HG03571 (cell line): ENCODE results near the gene BDKRB2.
"Not testable (repeated sequence)": the region's sequence is repeated elsewhere in the genome, so short reads cannot be mapped to it uniquely, and the experiment has no call there.

Experiments used
- ATAC-seq: cut with Tn5 transposase; IDR thresholded peaks from one replicate; pipeline ENCODE4 v1.9.1; 2021; ENCODE audit not compliant: unreplicated experiment

BDKRB2 gene

DNA sequence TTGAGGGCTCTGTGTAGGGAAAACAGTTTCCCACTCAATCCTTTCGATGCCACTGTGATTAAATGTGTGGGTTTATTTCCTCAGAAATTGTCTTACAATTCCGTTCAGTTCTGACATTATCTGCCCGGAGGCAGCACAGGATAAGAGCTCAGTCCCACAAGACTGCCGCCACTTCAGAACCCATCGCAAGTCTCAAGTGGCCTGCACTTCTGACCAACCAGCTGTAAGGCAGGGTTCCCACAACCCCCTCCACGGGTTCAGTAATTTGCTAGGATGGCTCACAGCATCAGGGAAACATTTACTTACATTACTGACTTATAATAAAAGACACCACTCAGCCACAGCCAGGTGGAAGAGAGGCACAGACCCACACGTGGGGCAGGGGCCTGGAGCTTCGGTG is 17.2 kb downstream of the BDKRB2 start:
- no peak for ATAC-seq

DNA sequence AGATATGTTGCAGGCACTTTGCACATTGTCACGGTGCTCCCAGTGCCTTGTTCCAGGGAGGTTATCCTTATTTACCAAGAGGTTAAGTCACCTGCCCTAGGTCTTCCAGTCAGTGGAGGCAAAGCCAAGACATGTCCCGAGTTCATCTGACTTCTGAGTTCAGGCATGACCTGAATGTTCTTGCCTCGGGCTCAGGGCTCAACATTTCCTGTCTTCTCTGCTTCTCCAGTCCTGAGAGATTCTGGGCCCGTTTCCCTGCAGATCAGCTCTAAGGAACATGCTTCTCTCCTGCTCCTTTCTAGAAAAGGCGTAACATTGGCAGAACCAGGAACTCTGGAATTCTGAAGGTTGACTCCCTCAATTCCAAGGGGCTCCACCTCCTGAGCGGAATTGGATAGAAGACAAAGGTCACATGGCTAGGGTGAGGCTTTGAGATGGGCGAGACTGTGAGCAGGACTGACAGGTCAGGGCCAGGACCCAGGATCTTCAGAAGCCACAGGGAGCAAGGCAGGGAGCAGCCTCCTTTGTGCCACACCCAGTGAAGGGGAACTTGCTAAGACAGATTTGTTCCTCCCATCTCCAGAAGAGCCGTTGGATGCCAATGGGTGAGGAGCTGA is 19.9 kb downstream of the BDKRB2 start:
- no peak for ATAC-seq

DNA sequence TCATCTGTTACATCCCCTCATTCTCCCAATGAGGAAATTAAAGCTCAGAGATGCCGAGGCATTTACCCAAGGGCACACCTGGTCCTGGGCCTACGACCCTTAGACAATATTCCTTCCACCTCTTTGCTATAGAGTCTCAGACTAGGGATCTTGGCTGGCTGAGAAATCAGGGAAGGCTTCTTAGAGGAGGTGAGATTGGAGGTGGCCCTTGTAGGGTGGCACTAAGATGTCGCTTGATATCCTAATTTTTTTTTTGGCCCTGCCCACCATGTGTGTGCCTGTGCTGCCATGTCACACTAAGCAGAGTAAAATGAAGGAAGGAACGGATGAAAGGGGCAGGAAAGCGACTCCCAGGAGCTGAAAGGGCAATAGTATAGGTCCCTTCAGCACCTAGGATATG is 20.6 kb downstream of the BDKRB2 start:
- ATAC-seq: no peak

DNA sequence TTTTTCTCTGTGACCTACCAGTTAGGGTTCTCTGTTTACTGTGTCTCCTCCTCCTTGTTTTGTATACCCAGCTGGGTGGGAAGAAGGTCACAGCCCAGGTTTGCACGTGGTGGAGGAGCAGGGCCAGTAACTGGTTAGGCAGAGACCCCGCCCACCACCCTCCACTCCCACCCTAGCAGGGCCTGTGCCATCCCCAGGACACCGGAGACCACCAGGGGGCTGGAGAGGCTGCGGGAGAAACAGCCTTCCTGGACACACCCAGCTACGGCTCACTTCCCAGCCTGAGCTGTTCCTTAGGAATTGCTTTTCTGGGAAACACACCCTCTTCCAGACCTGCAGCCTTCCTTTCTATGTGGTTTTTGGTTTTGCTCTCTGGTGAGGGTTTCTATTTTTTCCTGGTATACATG is 21.1 kb downstream of the BDKRB2 start:
- no peak for ATAC-seq

DNA sequence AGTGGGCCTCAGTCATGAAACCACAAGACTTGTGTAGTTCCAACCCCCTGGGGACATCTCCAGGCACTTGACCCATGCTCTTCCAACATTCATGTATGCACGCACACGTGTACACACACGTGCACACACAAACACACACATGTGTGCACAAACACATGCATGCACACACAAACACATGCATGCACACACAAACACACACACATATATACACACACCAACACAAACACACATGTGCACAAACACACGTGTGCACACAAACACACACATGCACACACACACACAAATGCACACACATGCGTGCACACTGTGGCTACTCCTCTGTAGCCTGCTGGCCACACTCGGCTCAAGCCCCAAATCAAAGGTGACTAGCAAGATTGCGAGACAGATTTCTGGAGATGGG is 22.8 kb downstream of the BDKRB2 start:
- no peak for ATAC-seq

DNA sequence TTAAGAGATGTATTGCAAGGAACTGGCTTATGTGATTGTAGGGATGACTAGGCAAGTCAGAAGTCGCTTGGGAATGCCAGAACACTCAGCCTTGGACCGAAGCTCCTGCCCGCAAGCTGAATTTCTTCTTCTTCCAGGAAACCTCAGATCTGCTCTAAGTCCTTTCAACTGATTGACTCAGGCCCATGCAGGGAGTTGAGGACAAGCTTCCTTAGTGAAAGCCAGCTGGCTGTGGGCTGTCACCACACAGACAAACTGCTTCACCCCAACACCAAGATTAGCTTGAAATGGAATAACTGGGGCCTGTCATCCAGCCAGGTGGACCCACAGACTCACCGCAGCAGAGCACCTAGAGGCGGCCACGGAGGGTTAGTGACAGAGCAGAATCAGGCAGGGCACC is 24.7 kb downstream of the BDKRB2 start:
- no peak for ATAC-seq

DNA sequence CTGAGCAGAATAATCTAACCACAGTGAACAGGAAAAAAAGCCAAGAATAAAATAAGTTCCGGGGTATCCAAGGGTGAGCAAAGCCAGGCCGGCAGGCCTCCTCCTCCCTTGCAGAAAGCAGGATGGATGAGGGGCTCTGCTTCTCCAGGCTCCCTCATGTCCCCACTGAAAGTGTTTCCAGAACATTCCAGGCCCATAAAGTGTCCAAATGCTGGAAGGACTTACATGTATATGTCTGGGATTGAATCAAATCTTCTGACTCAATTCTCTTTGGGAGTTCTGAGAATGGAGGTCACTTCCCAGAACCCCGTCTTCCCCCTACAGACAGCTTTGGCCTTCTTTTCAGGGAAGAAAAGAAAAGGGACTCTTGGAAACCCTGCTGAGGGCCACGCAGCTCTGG is 26.4 kb downstream of the BDKRB2 start:
- no peak for ATAC-seq

DNA sequence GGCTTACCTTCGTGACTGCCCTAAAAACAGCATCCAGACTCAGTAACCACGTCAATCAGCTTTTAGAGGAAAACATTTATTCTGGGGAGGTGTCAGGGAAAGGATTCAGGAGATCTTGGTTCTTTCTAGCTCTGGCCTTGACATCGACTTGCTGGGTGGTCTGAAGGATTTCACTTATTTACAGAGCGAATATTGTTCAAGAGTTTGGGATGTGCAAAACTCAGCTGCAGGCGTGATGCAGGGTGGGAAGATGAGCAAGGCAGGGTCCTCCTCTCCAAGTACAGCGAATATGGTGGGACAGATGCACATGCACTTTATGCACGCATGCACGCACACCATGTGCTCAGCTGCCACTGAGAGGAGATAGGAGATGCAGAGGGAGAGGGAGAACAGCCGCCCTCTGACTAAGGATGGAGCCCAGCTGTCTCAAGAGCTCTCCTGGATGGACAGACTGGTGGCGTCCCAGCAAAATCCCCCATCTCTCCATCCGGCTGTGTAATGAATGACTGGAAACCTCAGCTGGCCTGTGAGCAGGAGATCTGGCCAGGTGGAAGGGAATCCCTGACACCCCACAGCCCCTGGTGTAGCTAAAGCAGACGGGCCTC is 27.0 kb downstream of the BDKRB2 start:
- ATAC-seq: no peak

DNA sequence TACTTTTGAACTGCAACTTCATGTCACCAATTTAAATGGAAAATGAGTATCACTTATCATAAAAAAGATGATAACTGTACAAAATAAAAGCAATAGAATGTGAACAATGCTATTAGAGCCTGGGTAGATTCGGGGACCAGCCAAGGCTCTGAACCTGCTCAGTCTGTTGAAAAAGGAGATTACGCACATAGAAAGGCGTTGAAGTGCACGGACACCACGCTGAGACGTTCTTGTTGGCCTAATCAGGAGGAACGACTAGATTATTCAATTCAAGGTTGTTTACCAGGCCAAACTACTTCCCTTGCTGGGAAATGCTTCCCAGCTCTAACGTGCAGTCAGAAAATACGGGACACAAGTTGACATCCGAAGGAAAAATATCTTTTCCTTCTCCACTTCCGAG is 27.9 kb downstream of the BDKRB2 start:
- no peak for ATAC-seq

DNA sequence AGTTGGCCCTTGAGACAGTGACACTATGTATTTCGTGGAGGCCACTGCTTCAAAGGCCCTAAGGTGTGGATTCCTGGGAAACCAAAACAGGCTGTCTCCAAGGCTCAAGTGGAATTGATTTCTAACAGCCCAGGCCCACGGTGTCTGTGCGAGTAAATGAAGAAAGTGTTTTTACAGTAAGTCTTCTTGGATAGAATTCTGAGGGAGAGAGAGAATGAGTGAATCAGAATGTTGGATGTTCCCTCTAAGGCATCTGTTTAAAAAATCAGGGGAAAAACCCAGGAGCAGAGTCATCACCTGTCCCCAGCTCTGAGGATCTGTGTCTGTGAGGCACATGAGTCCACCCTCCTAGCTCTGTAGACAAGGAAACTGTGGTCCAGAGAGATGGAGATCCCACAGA is 29.0 kb downstream of the BDKRB2 start:
- no peak for ATAC-seq

DNA sequence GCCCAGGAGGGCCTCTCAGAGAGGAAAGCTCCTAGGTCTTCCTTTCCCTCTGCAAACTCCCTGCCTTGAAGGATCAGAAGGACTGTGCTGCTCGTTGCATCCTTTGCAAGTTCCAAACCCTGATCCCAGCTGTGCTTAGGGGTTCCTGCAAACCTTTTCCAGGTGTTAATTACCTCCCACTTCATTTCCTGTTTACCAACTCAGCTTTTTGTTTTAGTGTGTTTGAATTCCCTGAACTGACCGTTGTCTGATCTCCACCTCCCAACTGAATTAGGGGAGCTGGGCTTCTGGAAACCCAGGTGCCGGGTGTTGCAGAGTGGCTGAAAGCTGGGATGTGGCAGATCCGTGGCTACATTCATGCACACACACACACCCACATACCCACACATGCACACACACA is 30.8 kb downstream of the BDKRB2 start:
- ATAC-seq: no peak

DNA sequence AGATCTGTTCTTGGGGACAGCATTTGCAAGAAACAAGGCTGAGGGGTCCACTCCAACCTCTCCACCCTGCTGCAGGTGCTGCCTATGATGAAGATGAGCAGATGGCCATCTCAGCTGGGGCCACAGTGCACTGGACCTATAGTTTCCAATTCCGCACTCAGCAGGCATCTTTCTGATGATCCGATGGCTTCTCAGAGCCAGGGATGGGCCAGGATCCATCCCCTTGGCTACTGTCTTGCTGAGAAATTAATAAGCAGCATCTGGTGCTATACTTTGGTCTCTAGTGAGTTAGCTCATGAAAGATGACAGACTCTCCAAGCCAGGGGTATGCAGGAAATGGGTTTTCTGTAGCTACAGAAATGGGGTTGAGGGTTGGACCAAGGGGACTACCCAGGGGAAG is 33.0 kb downstream of the BDKRB2 start:
- no peak for ATAC-seq

DNA sequence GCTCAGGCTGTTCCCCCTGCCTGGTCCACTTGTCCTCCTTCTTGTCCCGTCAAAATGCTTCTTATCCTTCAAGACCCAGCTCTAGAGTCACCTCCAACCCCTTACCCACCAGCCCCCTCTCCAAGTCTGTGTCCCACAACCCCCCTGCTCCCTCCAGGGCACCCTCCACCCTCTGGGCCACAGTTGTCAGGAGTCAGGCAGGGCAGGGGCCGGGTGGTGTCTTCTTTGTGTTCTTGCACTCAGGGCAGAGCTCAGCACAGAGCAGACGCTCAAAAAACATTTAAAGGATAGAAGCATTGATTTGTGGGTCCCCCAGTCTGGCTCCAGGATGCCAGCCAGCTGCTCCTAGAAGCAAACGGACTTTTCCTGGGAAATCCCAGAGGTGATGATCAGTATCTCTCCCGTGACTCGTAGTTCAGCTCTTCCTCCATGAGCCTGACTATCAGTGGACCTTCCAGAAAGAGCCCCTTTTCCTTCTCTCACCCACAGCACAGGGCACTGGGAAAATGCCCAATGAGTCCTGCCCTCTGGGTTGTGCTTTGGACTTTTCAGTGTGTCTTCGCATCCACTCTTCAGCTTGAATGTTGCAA is 34.1 kb downstream of the BDKRB2 start:
- ATAC-seq: no peak

DNA sequence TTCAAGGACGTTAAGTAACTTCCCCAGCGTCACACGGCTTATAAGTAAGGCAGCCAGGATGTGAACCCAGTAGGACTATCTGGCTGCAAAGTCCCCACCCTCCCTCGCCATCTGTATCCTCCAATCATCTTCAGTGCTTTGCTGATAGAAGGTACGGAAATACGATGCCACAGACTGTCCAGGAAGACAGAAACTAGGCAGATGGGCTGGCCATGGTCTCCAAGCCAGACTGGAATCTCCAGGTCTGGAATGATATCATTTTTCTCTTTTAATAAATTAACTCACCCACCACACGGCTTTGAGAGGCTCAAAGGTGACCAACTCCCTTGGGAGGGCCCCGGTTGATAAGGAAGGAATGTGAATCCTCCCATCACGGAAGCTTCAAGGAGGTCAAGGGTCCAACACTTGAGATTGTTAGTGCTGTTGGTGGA is 35.1 kb downstream of the BDKRB2 start:
- no peak for ATAC-seq

DNA sequence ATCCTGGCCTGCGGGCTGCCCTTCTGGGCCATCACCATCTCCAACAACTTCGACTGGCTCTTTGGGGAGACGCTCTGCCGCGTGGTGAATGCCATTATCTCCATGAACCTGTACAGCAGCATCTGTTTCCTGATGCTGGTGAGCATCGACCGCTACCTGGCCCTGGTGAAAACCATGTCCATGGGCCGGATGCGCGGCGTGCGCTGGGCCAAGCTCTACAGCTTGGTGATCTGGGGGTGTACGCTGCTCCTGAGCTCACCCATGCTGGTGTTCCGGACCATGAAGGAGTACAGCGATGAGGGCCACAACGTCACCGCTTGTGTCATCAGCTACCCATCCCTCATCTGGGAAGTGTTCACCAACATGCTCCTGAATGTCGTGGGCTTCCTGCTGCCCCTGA is 36.0 kb downstream of the BDKRB2 start:
- ATAC-seq: no peak

DNA sequence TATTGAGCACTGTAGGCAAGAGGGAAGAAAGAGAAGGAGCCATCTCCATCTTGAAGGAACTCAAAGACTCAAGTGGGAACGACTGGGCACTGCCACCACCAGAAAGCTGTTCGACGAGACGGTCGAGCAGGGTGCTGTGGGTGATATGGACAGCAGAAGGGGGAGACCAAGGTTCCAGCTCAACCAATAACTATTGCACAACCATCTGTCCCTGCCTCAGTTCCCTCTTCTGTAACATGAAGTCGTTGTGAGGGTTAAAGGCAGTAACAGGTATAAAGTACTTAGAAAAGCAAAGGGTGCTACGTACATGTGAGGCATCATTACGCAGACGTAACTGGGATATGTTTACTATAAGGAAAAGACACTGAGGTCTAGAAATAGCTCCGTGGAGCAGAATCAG is 37.5 kb downstream of the BDKRB2 start:
- no peak for ATAC-seq

DNA sequence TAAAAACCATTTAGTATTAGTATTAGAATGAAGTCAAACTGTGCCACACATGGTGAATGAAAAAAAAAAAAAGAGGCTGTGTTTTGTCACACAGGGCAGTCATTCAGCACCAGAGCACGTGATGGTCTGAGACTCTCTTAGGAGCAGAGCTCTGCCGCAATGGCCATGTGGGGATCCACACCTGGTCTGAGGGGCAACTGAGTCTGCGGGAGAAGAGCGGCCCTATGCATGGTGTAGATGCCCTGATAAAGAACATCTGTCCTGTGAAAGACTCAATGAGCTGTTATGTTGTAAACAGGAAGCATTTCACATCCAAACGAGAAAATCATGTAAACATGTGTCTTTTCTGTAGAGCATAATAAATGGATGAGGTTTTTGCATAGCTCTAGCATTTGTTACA is 39.1 kb downstream of the BDKRB2 start:
- ATAC-seq: no peak

DNA sequence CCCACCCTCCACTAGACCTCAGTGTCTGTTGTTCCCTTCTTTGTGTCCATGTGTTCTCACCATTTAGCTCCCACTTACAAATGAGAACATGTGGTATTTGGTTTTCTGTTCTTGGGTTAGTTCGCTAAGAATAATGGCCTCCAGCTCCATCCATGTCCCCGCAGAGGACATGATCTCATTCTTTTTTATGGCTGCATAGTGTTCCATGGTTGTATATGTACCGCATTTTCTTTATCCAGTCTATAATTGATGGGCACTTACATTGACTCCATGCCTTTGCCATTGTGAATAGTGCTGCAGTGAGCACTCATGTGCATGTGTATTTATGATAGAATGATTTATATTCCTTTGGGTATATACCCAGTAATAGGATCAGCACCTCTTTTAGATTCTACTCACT is 40.4 kb downstream of the BDKRB2 start:
- ATAC-seq: not testable (repeated sequence)

DNA sequence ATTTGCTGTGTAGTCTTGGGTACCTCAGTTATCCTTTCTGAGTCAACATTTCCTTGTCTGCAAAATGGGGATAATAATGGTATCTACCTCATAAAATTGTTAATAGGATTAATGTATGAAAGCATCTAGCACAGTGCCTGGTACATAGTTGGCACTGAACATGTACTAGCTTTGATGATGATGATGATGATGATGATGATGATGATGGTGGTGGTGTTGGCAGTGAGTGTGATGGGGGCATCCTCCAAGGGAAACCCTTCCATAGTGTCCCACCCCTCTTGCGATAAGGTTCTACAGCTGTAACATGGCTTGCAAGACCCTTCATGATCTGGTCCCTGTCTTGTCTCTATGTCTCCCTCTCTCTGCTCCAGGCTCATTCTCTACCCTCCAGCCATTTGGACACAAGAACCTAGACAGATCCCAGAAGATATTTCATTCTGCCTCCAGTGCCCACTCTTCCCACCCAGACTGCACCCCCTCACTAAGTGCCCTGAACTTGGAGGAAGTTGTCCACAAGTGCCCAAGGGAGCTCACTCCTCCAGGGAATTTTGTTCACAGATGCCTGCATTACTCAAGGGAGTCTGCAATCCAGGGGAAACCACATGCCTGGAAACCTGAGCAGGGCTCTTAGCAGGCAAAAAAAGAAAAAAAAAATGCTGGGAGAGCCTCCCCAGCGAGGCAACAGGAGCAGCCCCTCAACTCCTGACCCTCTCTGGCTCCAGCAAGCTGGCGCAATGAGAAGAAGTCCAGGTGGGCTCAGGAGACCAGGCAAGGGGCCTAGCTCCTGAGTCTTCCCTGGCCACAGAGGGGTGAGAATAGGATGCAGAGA is 41.3 kb downstream of the BDKRB2 start:
- no peak for ATAC-seq

DNA sequence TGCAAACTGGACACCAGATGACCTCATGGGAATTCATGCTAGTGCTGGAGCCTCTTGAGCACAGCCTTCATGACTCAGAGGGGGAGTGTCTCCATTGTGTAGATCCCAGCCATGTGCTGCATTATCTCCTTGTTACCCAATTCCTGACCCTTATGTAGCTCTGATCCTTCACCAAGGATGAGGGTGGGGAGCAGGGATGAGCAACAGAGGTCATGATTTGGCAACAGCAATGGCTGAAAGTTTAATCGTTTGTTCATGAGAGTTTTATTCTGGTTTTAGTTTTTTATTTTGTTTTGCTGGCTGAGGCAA is 41.9 kb downstream of the BDKRB2 start:
- ATAC-seq: no peak

DNA sequence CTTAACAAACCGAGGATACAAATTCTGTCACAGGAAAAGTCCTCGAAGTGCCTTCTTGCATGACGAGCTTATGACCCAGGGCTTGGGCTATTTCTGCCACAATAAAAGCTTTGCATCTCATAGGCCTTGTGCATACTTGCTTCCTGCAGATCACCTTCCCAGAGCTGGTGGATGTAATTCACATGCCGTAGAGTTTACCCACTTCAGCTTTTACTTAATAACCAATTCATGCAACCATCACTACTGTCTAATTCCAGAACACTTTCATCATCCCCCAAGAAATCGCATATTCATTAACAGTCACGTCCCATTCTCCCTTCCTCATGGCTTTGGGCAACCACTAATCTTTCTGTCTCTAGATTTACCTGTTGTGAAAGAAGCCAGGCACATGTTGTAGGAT is 42.4 kb downstream of the BDKRB2 start:
- no peak for ATAC-seq

DNA sequence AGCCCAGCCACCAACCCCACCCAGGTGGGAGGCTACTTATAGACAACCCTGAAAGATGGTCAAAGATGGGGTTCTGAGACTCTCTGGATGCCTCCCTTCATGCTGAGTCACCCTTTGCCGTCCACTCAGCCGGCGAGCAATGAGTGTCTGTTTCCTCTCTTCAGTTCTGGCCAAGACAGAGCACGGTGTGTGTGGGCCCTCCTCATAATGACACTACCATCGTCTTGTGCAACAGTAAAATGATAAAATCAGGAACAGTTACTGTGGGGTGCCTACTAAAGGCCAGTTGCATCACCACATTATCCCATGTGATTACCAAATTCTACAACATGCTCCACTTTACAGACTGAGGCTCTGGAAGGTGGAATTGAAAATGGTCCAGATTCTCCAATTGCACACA is 44.4 kb downstream of the BDKRB2 start:
- ATAC-seq: no peak
